OCI-LY3 (cell line): ENCODE results near the gene CEP70.
"Not testable (repeated sequence)": the region's sequence is repeated elsewhere in the genome, so short reads cannot be mapped to it uniquely, and the experiment has no call there.

Experiments
- EZH2phosphoT487 ChIP-seq: fragments of 200-600 bp; shearing (Covaris generic); IDR thresholded peaks from 2 replicates; pipeline ENCODE4 v1.6.1; 2018; ENCODE audit warnings: antibody characterized with exemption, mixed run types, low read depth
- TF ChIP-seq, protein P1 (sequence below): fragments of 200-600, 300-600 bp; sonication (generic); IDR thresholded peaks from 2 replicates; pipeline ENCODE4 v1.5.1; 2014; ENCODE audit warnings: antibody characterized with exemption, low read length, low read depth

GRCh38 chr3:138550958-138551357, 43.1 kb downstream of the CEP70 start:
- TF ChIP-seq, protein P1, sequence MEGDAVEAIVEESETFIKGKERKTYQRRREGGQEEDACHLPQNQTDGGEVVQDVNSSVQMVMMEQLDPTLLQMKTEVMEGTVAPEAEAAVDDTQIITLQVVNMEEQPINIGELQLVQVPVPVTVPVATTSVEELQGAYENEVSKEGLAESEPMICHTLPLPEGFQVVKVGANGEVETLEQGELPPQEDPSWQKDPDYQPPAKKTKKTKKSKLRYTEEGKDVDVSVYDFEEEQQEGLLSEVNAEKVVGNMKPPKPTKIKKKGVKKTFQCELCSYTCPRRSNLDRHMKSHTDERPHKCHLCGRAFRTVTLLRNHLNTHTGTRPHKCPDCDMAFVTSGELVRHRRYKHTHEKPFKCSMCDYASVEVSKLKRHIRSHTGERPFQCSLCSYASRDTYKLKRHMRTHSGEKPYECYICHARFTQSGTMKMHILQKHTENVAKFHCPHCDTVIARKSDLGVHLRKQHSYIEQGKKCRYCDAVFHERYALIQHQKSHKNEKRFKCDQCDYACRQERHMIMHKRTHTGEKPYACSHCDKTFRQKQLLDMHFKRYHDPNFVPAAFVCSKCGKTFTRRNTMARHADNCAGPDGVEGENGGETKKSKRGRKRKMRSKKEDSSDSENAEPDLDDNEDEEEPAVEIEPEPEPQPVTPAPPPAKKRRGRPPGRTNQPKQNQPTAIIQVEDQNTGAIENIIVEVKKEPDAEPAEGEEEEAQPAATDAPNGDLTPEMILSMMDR, result not testable (repeated sequence)
- not testable (repeated sequence) for TF ChIP-seq EZH2phosphoT487
